Natural killer cell (primary cell): ENCODE data around the gene SEMA6B. TPM values are rescaled to one million over a fixed set of nuclear protein-coding genes. Genes with fewer than 3 reads are reported as not detected.

Source experiments
- ATAC-seq, 3 donors: fragments of 150-1000 bp in 2 of 3; fragments of 200-7000 bp in 1 of 3; cut with Tn5 transposase; 1 replicate in 1 of 3; 2 replicates in 2 of 3; pipeline ENCODE4 v1.10.0; 2021; ENCODE audit warnings: mild to moderate bottlenecking in 2 of 3, moderate library complexity in 2 of 3
- DNase-seq, 2 donors: peaks; one replicate each; pipeline versions ENCODE4 v3.0.0 to v3.0.0-alpha.2; 2013 to 2021; ENCODE audit warnings: mixed read lengths in 1 of 2
- H3K27ac ChIP-seq: one replicate; pipeline ENCODE4 v1.5.1; 2013; ENCODE audit warnings: mild to moderate bottlenecking, low read length
- H3K27me3 ChIP-seq: one replicate; pipeline ENCODE4 v1.6.1; 2013; ENCODE audit warnings: low read length; ENCODE audit not compliant: control insufficient read depth, insufficient read depth
- H3K36me3 ChIP-seq: one replicate; pipeline ENCODE4 v1.6.1; 2013; ENCODE audit warnings: low read length; ENCODE audit not compliant: control insufficient read depth, insufficient read depth
- H3K4me1 ChIP-seq: one replicate; pipeline ENCODE4 v1.6.1; 2013; ENCODE audit warnings: low read length; ENCODE audit not compliant: control insufficient read depth, insufficient read depth
- H3K4me3 ChIP-seq: one replicate; pipeline ENCODE4 v1.5.1; 2013; ENCODE audit warnings: low read length
- H3K9me3 ChIP-seq: one replicate; pipeline ENCODE4 v1.6.1; 2013; ENCODE audit warnings: low read length; ENCODE audit not compliant: control insufficient read depth, insufficient read depth
- H3K27ac Mint-ChIP-seq, 2 donors: one replicate each; pipeline ENCODE4 v1.8.0; 2022; ENCODE audit warnings: mild to moderate bottlenecking in 2 of 2, mixed read lengths in 2 of 2, moderate library complexity in 1 of 2
- H3K27me3 Mint-ChIP-seq, 2 donors: one replicate each; pipeline ENCODE4 v1.8.0; 2022; ENCODE audit warnings: low read depth in 2 of 2, mixed read lengths in 2 of 2
- H3K36me3 Mint-ChIP-seq: one replicate; pipeline ENCODE4 v1.8.0; 2022; ENCODE audit warnings: mixed read lengths
- H3K4me1 Mint-ChIP-seq, 2 donors: one replicate each; pipeline ENCODE4 v1.8.0; 2022; ENCODE audit warnings: mixed read lengths in 2 of 2
- H3K4me3 Mint-ChIP-seq: one replicate; pipeline ENCODE4 v1.8.0; 2022; ENCODE audit warnings: mild to moderate bottlenecking, moderate library complexity, mixed read lengths
- H3K9me3 Mint-ChIP-seq, 2 donors: one replicate each; pipeline ENCODE4 v1.8.0; 2022; ENCODE audit warnings: mixed read lengths in 2 of 2
- CTCF ChIP-seq: fragments of 200-600 bp; IDR thresholded peaks from one replicate; pipeline ENCODE4 v1.8.0; 2022; ENCODE audit warnings: antibody characterized with exemption
- WGBS: methylation state at CpG from one replicate; pipeline ENCODE4 v1.1.7; 2013; ENCODE audit warnings: missing lambda C conversion rate; ENCODE audit not compliant: insufficient coverage; 5-methylcytosine and 5-hydroxymethylcytosine counted together
- intact Hi-C: fragments of 100-400 bp; cut with micrococcal nuclease; formaldehyde crosslinking; loops from one replicate; pipeline ENCODE4 v1.14.2; 2022
- total RNA-seq, 4 donors: library from RNA; stranded (reverse); fragments of 120-200 nt in 1 of 4; gene quantifications; one replicate each; pipeline versions ENCODE4 v1.2.3 to v1.2.4, GENCODE V29; 2013 to 2022

Gene SEMA6B
- total RNA-seq, 3 donors from 2014 or later (not counting 1 experiment from before 2014, with no cell fraction given) = 0.50 to 5.4 TPM; not detected in 1

- ATAC-seq = no peak
- WGBS = 83% methylated on average over 8 of the region's 8 CpGs
- Mint-ChIP-seq H3K4me3 (no peak overlapping the region), H3K9me3 (no peaks in the 10 kb centered on the region), H3K36me3 (no peaks in the 10 kb centered on the region), H3K27ac (no peak overlapping the region), H3K27me3 (peaks cover 33 to 45% of the 10 kb centered on the region in 2 donors), H3K4me1 (peaks cover 10 to 13% of the 10 kb centered on the region in 2 donors)
- Histone ChIP-seq H3K36me3 (no peaks in the 10 kb centered on the region), H3K27ac (no peak overlapping the region), H3K27me3 (peaks cover 33% of the 10 kb centered on the region), H3K4me1 (peaks cover 13% of the 10 kb centered on the region), H3K9me3 (no peaks in the 10 kb centered on the region), H3K4me3 (no peak overlapping the region)
- TF ChIP-seq CTCF = no peak
- no peak for DNase-seq
- intact Hi-C loops = loop anchor here (10.0 kb wide), 1 partner anchor 225 kb away; no protein-coding TSS in a partner anchor
These were observed 19.9 kb upstream of the SEMA6B start for GRCh38 chr19:4579389-4579788.

- 80% methylated on average over 11 of the region's 11 CpGs for WGBS
- Histone ChIP-seq H3K9me3 (no peaks in the 10 kb centered on the region), H3K4me3 (no peak overlapping the region), H3K36me3 (no peaks in the 10 kb centered on the region), H3K27ac (no peak overlapping the region), H3K27me3 (peaks cover 27% of the 10 kb centered on the region), H3K4me1 (peaks cover 7% of the 10 kb centered on the region)
- no peak for ATAC-seq
- Mint-ChIP-seq H3K4me3 (no peak overlapping the region), H3K27ac (no peak overlapping the region), H3K36me3 (no peaks in the 10 kb centered on the region), H3K4me1 (peaks cover 10 to 13% of the 10 kb centered on the region in 2 donors), H3K27me3 (peaks cover 33 to 45% of the 10 kb centered on the region in 2 donors), H3K9me3 (no peaks in the 10 kb centered on the region)
- intact Hi-C loops = loop anchor here (10.0 kb wide), 1 partner anchor 226 kb away; no protein-coding TSS in a partner anchor
- TF ChIP-seq CTCF = no peak
- DNase-seq = no peak
These were observed 19.2 kb upstream of the SEMA6B start for GRCh38 chr19:4578552-4579248.

GRCh38 chr19:4577020-4577782, 17.7 kb upstream of the SEMA6B start:
- peaks cover 27 to 37% of the 10 kb centered on the region in 2 donors for H3K27me3 Mint-ChIP-seq
- 82% methylated on average over 5 of the region's 5 CpGs for WGBS
- Histone ChIP-seq H3K4me3 (no peak overlapping the region), H3K4me1 (peaks cover 7% of the 10 kb centered on the region), H3K27ac (no peak overlapping the region), H3K9me3 (no peaks in the 10 kb centered on the region), H3K36me3 (no peaks in the 10 kb centered on the region), H3K27me3 (peaks cover 19% of the 10 kb centered on the region)
- H3K4me1 Mint-ChIP-seq = peaks cover 5 to 8% of the 10 kb centered on the region in 2 donors
- intact Hi-C loops = loop anchor here (10.0 kb wide), 1 partner anchor 228 kb away; no protein-coding TSS in a partner anchor
- H3K9me3 Mint-ChIP-seq = no peaks in the 10 kb centered on the region
- TF ChIP-seq CTCF = no peak
- no peaks in the 10 kb centered on the region for H3K36me3 Mint-ChIP-seq
- no peak overlapping the region for H3K27ac Mint-ChIP-seq
- ATAC-seq (no peak), DNase-seq (no peak)
- H3K4me3 Mint-ChIP-seq = no peak overlapping the region
